CD14-positive monocyte (primary cell): ENCODE measurements around the gene SLC38A8. TPM values are rescaled to one million over a fixed set of nuclear protein-coding genes. Genes with fewer than 3 reads are reported as not detected.

Experiments
- DNase-seq, 3 donors: peaks; one replicate each; pipeline ENCODE4 v3.0.0-alpha.2; 2011 to 2022
- H2AFZ ChIP-seq: 2 replicates; pipeline ENCODE4 v1.6.0; 2012; ENCODE audit warnings: mild to moderate bottlenecking, low read depth, low read length, inconsistent platforms; ENCODE audit not compliant: insufficient read depth, poor library complexity, severe bottlenecking
- H3K27ac ChIP-seq, 2 donors: 1 replicate in 1 of 2; 2 replicates in 1 of 2; pipeline ENCODE4 v1.5.1; 2012 to 2013; ENCODE audit warnings: low read length in 2 of 2, control low read depth in 1 of 2, inconsistent platforms in 1 of 2, low read depth in 1 of 2, mild to moderate bottlenecking in 1 of 2
- H3K27me3 ChIP-seq, 2 donors: one replicate each; pipeline versions ENCODE4 v1.6.0 to v1.6.1; 2011 to 2013; ENCODE audit warnings: low read length in 2 of 2; ENCODE audit not compliant: control insufficient read depth in 2 of 2, insufficient read depth in 2 of 2
- H3K36me3 ChIP-seq, 2 donors: replicated peaks in 1 of 2; 1 replicate in 1 of 2; 2 replicates in 1 of 2; pipeline versions ENCODE4 v1.5.1 to v1.6.1; 2012 to 2013; ENCODE audit warnings: low read length in 2 of 2, control low read depth in 1 of 2, inconsistent platforms in 1 of 2, mild to moderate bottlenecking in 1 of 2; ENCODE audit not compliant: insufficient read depth in 2 of 2, control insufficient read depth in 1 of 2
- H3K4me1 ChIP-seq, 2 donors: 1 replicate in 1 of 2; 2 replicates in 1 of 2; pipeline versions ENCODE4 v1.5.1 to v1.6.1; 2012 to 2013; ENCODE audit warnings: low read length in 2 of 2, control low read depth in 1 of 2, inconsistent platforms in 1 of 2, mild to moderate bottlenecking in 1 of 2, moderate library complexity in 1 of 2; ENCODE audit not compliant: insufficient read depth in 2 of 2, control insufficient read depth in 1 of 2
- H3K4me2 ChIP-seq: replicated peaks from 2 replicates; pipeline ENCODE3; 2012; ENCODE audit warnings: low read length, moderate library complexity, mild to moderate bottlenecking; ENCODE audit not compliant: poor library complexity, severe bottlenecking; ENCODE audit errors: extremely low read depth
- H3K4me3 ChIP-seq, 3 experiments: fragments of 200-600 bp in 1 of 3; sonication (generic) in 1 of 3; replicated peaks in 1 of 3; 1 replicate in 2 of 3; 2 replicates in 1 of 3; pipeline ENCODE4 v1.5.1; 2011 to 2013; ENCODE audit warnings: low read length in 3 of 3, mild to moderate bottlenecking in 3 of 3, control low read depth in 2 of 3, low read depth in 2 of 3, inconsistent platforms in 1 of 3, moderate library complexity in 1 of 3
- H3K79me2 ChIP-seq: 2 replicates; pipeline ENCODE4 v1.6.0; 2012; ENCODE audit warnings: mild to moderate bottlenecking, control low read depth, inconsistent platforms, low read length, moderate library complexity; ENCODE audit not compliant: insufficient read depth
- H3K9ac ChIP-seq: 2 replicates; pipeline ENCODE4 v1.6.0; 2017; ENCODE audit warnings: low read length, mild to moderate bottlenecking; ENCODE audit not compliant: insufficient read depth, poor library complexity, severe bottlenecking
- H3K9me3 ChIP-seq, 2 donors: replicated peaks in 1 of 2; 1 replicate in 1 of 2; 2 replicates in 1 of 2; pipeline versions ENCODE4 v1.5.1 to v1.6.1; 2012 to 2013; ENCODE audit warnings: low read length in 2 of 2, control low read depth in 1 of 2; ENCODE audit not compliant: control insufficient read depth in 1 of 2, insufficient read depth in 1 of 2
- H4K20me1 ChIP-seq: 2 replicates; pipeline ENCODE4 v1.6.0; 2012; ENCODE audit warnings: mild to moderate bottlenecking, low read length, control low read depth, moderate library complexity; ENCODE audit not compliant: insufficient read depth
- H3K27ac Mint-ChIP-seq, 7 donors: one replicate each; pipeline ENCODE4 v1.8.0; 2020; ENCODE audit warnings: mild to moderate bottlenecking in 7 of 7, mixed read lengths in 7 of 7, moderate library complexity in 6 of 7, inconsistent platforms in 2 of 7
- H3K27me3 Mint-ChIP-seq, 3 donors: one replicate each; pipeline ENCODE4 v1.8.0; 2021 to 2022; ENCODE audit warnings: low read depth in 3 of 3, mild to moderate bottlenecking in 3 of 3, mixed read lengths in 3 of 3, moderate library complexity in 3 of 3, inconsistent platforms in 1 of 3
- H3K36me3 Mint-ChIP-seq, 2 donors: one replicate each; pipeline ENCODE4 v1.8.0; 2020; ENCODE audit warnings: mixed read lengths in 2 of 2, inconsistent platforms in 1 of 2, mild to moderate bottlenecking in 1 of 2
- H3K4me1 Mint-ChIP-seq: one replicate; pipeline ENCODE4 v1.8.0; 2020; ENCODE audit warnings: mild to moderate bottlenecking, mixed read lengths
- H3K4me3 Mint-ChIP-seq, 2 donors: one replicate each; pipeline ENCODE4 v1.8.0; 2020; ENCODE audit warnings: mild to moderate bottlenecking in 2 of 2, mixed read lengths in 2 of 2, moderate library complexity in 1 of 2
- H3K9me3 Mint-ChIP-seq, 7 donors: one replicate each; pipeline ENCODE4 v1.8.0; 2020 to 2022; ENCODE audit warnings: mixed read lengths in 7 of 7, mild to moderate bottlenecking in 6 of 7, moderate library complexity in 6 of 7, inconsistent platforms in 2 of 7
- CTCF ChIP-seq: fragments of 200-600 bp; IDR thresholded peaks from one replicate; pipeline ENCODE4 v1.8.0; 2022; ENCODE audit warnings: antibody characterized with exemption, mild to moderate bottlenecking
- WGBS: methylation state at CpG from one replicate; pipeline ENCODE4 v1.1.5; 2013; ENCODE audit warnings: missing lambda C conversion rate; ENCODE audit not compliant: insufficient coverage; 5-methylcytosine and 5-hydroxymethylcytosine counted together
- intact Hi-C, 2 donors: fragments of 100-400 bp; cut with micrococcal nuclease; formaldehyde crosslinking; loops; one replicate each; pipeline versions ENCODE4 v1.15.0 to v1.15.1; 2023
- polyA plus RNA-seq, 3 donors: library from polyadenylated mRNA; depleted of rRNA in 1 of 3; unstranded in 2 of 3; stranded (reverse) in 1 of 3; fragments of 300-500 nt in 2 of 3; fragments of >200 nt in 1 of 3; fragmentation: Illumina TruSeq in 2 of 3; gene quantifications; 1 replicate in 2 of 3; 2 replicates in 1 of 3; pipeline ENCODE4 v1.2.3, GENCODE V29; 2012 to 2021

SLC38A8 gene
- polyA plus RNA-seq, 3 donors: not detected

- H3K4me1 ChIP-seq: no peaks in the 10 kb centered on the region
- Mint-ChIP-seq H3K36me3 (peaks cover 68 to 82% of the 10 kb centered on the region in 2 donors), H3K4me1 (no peaks in the 10 kb centered on the region), H3K27me3 (no peaks in the 10 kb centered on the region), H3K9me3 (peaks cover 0 to 6% (median 2%) of the 10 kb centered on the region in 7 donors), H3K4me3 (no peak overlapping the region), H3K27ac (peak overlapping the region in 1 of 7 donors; percentile 5)
- no peak overlapping the region for H3K9ac ChIP-seq
- H3K9me3 ChIP-seq: no peaks in the 10 kb centered on the region
- H3K27ac ChIP-seq: no peak overlapping the region
- 93% methylated on average over 21 of the region's 27 CpGs for WGBS
- peaks cover 65 to 81% of the 10 kb centered on the region in 2 donors for H3K36me3 ChIP-seq
- no peak overlapping the region for H3K4me3 ChIP-seq
- H3K4me2 ChIP-seq: no peak overlapping the region
- intact Hi-C loops: no loop called here
- peaks cover 12% of the 10 kb centered on the region for H4K20me1 ChIP-seq
- DNase-seq: no peak
- H3K27me3 ChIP-seq: no peaks in the 10 kb centered on the region
- H3K79me2 ChIP-seq: no peaks in the 10 kb centered on the region
- no peak for TF ChIP-seq CTCF
- H2AFZ ChIP-seq: no peak overlapping the region
Observed at GRCh38 chr16:84052071-84052622, 9.6 kb upstream of the SLC38A8 start.

GRCh38 chr16:84050316-84050715 lies 7.7 kb upstream of the SLC38A8 start:
- peaks cover 0 to 3% of the 10 kb centered on the region in 2 donors for H3K27me3 ChIP-seq
- Mint-ChIP-seq H3K36me3 (peaks cover 50 to 66% of the 10 kb centered on the region in 2 donors), H3K27ac (peak overlapping the region in 1 of 7 donors; percentile 50), H3K27me3 (peaks cover 0 to 3% (median 2%) of the 10 kb centered on the region in 3 donors), H3K4me3 (no peak overlapping the region), H3K4me1 (no peaks in the 10 kb centered on the region), H3K9me3 (peaks cover 0 to 6% (median 2%) of the 10 kb centered on the region in 7 donors)
- H3K36me3 ChIP-seq: peaks cover 47 to 62% of the 10 kb centered on the region in 2 donors
- H3K4me1 ChIP-seq: no peaks in the 10 kb centered on the region
- H2AFZ ChIP-seq: no peak overlapping the region
- no peak overlapping the region for H3K9ac ChIP-seq
- H4K20me1 ChIP-seq: peaks cover 12% of the 10 kb centered on the region
- WGBS: 100% methylated on average over 3 of the region's 9 CpGs
- intact Hi-C loops: no loop called here
- TF ChIP-seq CTCF: no peak
- H3K9me3 ChIP-seq: no peaks in the 10 kb centered on the region
- no peak overlapping the region for H3K4me2 ChIP-seq
- no peaks in the 10 kb centered on the region for H3K79me2 ChIP-seq
- DNase-seq: no peak
- no peak overlapping the region for H3K4me3 ChIP-seq
- no peak overlapping the region for H3K27ac ChIP-seq
